Mucosa of descending colon (tissue), 3 donors: ENCODE results near the gene EIF5A. TPM values are rescaled to one million over a fixed set of nuclear protein-coding genes. Genes with fewer than 3 reads are reported as not detected.
A peak's percentile ranks its signal among the peaks of the same experiment; 100 is the strongest.
"Not testable (repeated sequence)": the region's sequence is repeated elsewhere in the genome, so short reads cannot be mapped to it uniquely, and the experiment has no call there.

Experiments used
- ATAC-seq: fragments of 200-7000 bp; cut with Tn5 transposase; one replicate; pipeline ENCODE4 v1.9.1; 2020; ENCODE audit warnings: mild to moderate bottlenecking, moderate library complexity
- DNase-seq, 3 donors: peaks; one replicate each; pipeline ENCODE4 v3.0.0-alpha.2; 2020
- H3K36me3 ChIP-seq: fragments of 200-600 bp; one replicate; pipeline ENCODE4 v1.8.0; 2021; ENCODE audit warnings: low read depth, mild to moderate bottlenecking
- H3K4me1 ChIP-seq: fragments of 200-600 bp; one replicate; pipeline ENCODE4 v1.8.0; 2021; ENCODE audit warnings: low read depth, mild to moderate bottlenecking
- H3K4me3 ChIP-seq: fragments of 200-600 bp; one replicate; pipeline ENCODE4 v1.8.0; 2021; ENCODE audit warnings: mild to moderate bottlenecking
- H3K9me3 ChIP-seq: fragments of 200-600 bp; one replicate; pipeline ENCODE4 v1.8.0; 2021; ENCODE audit warnings: mild to moderate bottlenecking
- CTCF ChIP-seq: fragments of 200-600 bp; IDR thresholded peaks from one replicate; pipeline ENCODE4 v1.8.0; 2022; ENCODE audit warnings: antibody characterized with exemption, mild to moderate bottlenecking
- intact Hi-C, 2 donors: fragments of 100-400 bp; cut with DNase I in 1 of 2; cut with micrococcal nuclease in 1 of 2; formaldehyde crosslinking; loops; one replicate each; pipeline versions ENCODE4 v1.11.0 to v1.11.1; 2022; cut with DNase I, micrococcal nuclease
- total RNA-seq, 3 donors: library from RNA; stranded (reverse); fragmentation: NEBNext Ultra II Directional in 2 of 3; extraction: Animal tissue kit (Norgen Biotek cat#: 25700) in 2 of 3; gene quantifications; one replicate each; pipeline versions ENCODE4 v1.2.1 to v1.2.4, GENCODE V29; 2021 to 2023
- donor health status: DM: no; HTN: no; CAD: no; lungs with moderate emphysema.
- donor health status: DM: no; HTN: no; CAD: no.
- donor health status: DM: no; HTN: yes; CAD: no.

EIF5A gene
- total RNA-seq, 3 donors from 2014 or later, result 281 to 492 (median 313) TPM

DNA sequence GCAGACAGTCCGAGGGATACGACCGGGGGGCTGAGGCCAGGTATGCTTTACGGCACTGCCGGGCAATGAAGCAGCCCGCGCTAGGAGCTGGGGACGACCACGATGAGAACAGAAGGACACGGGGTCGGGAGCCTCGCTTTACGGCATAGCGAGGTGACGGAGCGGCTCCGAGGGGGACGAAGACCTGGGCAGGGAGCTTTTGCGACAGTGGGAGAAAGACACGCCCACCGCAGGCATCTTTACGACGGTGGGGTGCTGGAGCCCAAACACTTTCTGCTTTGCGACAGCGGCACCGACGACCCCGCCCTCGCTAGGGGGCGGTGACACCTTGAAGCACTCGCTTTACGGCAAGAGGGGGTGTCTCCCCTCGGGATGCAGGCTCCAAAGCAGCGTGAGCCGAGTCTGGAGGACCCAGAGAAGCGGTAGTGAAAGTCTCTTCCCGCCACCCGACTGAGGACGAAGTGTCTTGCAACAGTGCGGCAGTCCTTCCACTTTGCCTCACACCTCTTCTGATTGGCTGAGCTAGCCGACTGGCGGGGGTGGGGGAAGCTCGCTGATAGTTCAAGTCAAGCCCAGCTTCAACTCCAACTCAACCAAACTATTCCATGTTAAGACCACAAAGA is 22.1 kb downstream of the EIF5A start:
- Histone ChIP-seq H3K4me3 (peak overlapping the region; percentile 75), H3K4me1 (peaks cover 12% of the 10 kb centered on the region), H3K9me3 (no peaks in the 10 kb centered on the region), H3K36me3 (peaks cover 3% of the 10 kb centered on the region)
- peak; percentile 98 to 100 (median 99) for DNase-seq
- no peak for TF ChIP-seq CTCF
- peak; percentile 93 for ATAC-seq
- intact Hi-C loops, result no loop called here

DNA sequence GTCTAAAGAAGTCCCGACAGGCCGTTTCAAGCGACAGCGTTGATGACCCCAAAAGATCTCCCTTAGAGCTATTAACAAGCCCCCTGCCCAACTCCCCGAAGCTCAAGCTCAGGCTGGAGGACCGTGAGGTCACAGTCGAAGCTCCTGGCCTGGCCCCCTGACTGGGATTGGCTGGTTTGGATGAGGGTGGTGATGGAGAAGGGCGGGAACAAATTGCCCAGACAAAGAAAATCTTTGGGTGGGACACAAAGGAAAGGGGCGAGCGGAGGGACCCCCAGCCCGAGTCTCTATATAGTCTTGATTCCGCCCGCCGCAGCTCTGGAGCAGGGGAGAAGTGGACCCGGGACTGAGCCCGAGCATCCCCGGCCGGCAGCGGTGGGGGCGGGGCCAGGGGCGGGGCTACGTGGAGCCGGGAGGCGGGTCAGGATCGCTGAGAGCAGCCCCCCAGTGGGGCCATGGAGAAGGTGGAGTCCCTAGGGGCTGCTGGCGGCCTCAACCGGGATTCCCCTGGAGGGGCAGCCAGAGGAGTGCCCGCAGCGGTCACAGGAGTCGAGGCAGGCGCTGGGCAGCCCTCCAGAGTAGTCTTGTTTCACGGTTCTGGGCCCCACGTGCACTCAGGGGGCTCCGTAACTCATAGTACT is 22.7 kb downstream of the EIF5A start:
- H3K36me3 ChIP-seq, result peaks cover 3% of the 10 kb centered on the region
- intact Hi-C loops, result no loop called here
- peak overlapping the region; percentile 75 for H3K4me3 ChIP-seq
- no peaks in the 10 kb centered on the region for H3K9me3 ChIP-seq
- peak; percentile 66 for ATAC-seq
- no peak for TF ChIP-seq CTCF
- DNase-seq, result peak; percentile 78 to 87 (median 85)
- H3K4me1 ChIP-seq, result peaks cover 12% of the 10 kb centered on the region

DNA sequence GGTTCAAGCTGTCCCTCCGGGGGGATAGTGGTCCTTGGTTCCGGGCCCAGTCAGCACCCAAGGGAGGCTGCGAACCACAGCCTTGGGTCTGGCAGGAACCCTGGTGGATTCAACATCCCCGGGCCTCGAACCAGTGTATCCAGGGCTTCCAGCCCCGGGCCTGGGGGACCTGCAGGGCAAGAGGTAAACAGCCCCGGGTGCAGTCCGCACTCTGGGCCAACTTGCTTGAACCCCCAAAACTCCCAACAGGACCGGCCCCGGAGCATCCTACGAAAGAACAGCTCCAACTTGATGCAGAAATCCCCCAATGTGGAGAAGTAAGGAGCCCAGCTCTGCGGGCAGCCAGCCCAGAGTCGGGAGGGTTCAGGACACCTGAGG is 23.2 kb downstream of the EIF5A start:
- Histone ChIP-seq H3K4me1 (peaks cover 12% of the 10 kb centered on the region), H3K36me3 (peaks cover 3% of the 10 kb centered on the region), H3K9me3 (no peaks in the 10 kb centered on the region), H3K4me3 (no peak overlapping the region)
- DNase-seq (peak in 1 of 3 donors; percentile 57), ATAC-seq (no peak)
- intact Hi-C loops, result no loop called here
- no peak for TF ChIP-seq CTCF

DNA sequence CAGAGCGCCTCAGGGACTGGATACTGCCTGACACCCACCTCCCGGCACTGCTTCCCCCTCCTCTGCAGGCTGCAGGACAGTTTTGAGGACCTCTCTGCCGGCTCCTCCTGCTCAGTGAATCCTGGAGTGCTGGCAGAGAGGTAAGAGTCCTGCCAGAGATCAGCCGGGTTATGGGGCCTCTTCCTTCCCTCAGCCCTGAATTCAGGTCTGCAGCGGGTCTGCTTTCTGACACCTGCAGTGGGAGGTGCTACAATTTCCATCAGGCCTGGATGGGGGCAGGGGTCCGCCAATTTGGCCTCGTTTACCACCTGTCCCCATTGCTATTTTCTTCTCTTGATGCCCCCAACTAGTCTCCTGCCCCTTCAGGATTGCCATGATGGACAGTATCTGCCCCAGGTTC is 24.7 kb downstream of the EIF5A start:
- Histone ChIP-seq H3K9me3 (no peaks in the 10 kb centered on the region), H3K4me3 (no peak overlapping the region), H3K4me1 (peaks cover 12% of the 10 kb centered on the region), H3K36me3 (peaks cover 3% of the 10 kb centered on the region)
- no peak for TF ChIP-seq CTCF
- no peak for ATAC-seq
- no peak for DNase-seq
- intact Hi-C loops, result no loop called here

DNA sequence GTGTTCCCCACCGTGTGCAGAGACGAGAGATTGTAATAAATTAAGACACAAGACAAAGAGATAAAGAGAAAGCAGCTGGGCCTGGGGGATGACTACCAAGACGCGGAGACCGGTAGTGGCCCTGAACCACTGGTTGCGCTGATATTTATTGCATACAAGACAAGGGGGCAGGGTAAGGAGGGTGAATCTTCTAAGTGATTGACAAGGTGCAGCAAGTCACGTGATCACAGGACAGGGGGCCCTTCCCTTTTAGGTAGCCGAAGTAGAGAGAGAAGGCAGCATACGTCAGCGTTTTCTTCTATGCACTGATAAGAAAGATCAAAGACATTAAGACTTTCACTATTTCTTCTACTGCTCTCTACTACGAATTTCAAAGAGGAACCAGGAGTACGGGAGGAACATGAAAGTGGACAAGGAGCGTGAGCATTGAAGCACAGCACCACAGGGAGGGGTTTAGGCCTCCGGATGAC is 25.2 kb downstream of the EIF5A start:
- intact Hi-C loops, DNase-seq, H3K9me3 ChIP-seq, ATAC-seq, H3K4me3 ChIP-seq, H3K36me3 ChIP-seq: not testable (repeated sequence)
- H3K4me1 ChIP-seq, result peaks cover 12% of the 10 kb centered on the region

GRCh38 chr17:7334938-7335538 is 27.6 kb downstream of the EIF5A start:
- no peak overlapping the region for H3K4me3 ChIP-seq
- H3K9me3 ChIP-seq, result no peaks in the 10 kb centered on the region
- DNase-seq (peak in 1 of 3 donors; percentile 34), ATAC-seq (no peak)
- H3K36me3 ChIP-seq, result no peaks in the 10 kb centered on the region
- TF ChIP-seq CTCF, result no peak
- H3K4me1 ChIP-seq, result peaks cover 3% of the 10 kb centered on the region
- intact Hi-C loops, result no loop called here

GRCh38 chr17:7335765-7336164 is 28.3 kb downstream of the EIF5A start:
- DNase-seq, H3K36me3 ChIP-seq, H3K4me3 ChIP-seq, intact Hi-C loops, H3K4me1 ChIP-seq, ATAC-seq, H3K9me3 ChIP-seq: not testable (repeated sequence)
